GM12892 (cell line): ENCODE measurements around the gene ABCA6.
"Not testable (repeated sequence)": the region's sequence is repeated elsewhere in the genome, so short reads cannot be mapped to it uniquely, and the experiment has no call there.

Experiments used
- POLR2A ChIP-seq: IDR thresholded peaks from 2 replicates; pipeline ENCODE4 v1.6.1; 2011; ENCODE audit warnings: low read depth, low read length, control low read depth
- POLR2AphosphoS5 ChIP-seq: IDR thresholded peaks from 2 replicates; pipeline ENCODE4 v1.6.1; 2011; ENCODE audit warnings: low read depth, low read length, control low read depth
- TAF1 ChIP-seq: IDR thresholded peaks from 2 replicates; pipeline ENCODE4 v1.6.1; 2011; ENCODE audit warnings: low read depth, mild to moderate bottlenecking, control low read depth, low read length, borderline replicate concordance

DNA sequence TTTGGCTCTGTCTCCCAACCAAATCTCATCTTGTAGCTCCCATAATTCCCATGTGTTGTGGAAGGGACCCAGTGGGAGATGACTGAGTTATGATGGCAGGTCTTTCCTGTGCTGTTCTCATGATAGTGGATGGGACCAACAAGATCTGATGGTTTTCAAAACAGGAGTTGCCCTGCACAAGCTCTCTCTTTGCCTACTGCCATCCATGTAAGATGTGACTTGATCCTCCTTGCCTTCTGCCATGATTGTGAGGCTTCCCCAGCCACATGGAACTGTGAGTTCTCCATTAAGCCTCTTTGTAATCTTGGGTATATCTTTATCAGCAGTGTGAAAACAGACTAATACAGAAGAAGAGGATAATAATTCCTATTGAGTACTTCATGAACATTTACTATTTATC, 26.9 kb upstream of the ABCA6 start:
- TF ChIP-seq TAF1, POLR2A, POLR2AphosphoS5: not testable (repeated sequence)
